ENCODE data around the gene IL17RC.

DNA sequence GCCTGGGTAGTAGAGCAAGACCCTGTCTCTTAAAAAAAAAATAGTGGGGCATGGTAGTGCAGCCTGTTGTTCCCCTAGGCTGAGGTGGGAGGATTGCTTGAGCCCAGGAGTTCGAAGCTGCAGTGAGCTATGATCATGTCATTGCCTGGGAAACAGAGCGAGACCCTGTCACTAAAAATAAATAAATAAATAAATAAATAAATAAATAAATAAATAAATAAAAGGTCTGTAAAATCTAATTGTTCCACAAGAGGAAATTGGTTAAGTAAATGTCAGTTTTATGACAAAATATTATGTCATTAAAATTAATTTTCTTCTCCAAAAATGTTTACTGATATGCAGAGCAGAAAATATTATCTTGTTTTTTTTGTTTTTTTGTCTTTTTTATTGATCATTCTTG lies 22.1 kb downstream of the IL17RC start:
- TF ChIP-seq, protein P1, sequence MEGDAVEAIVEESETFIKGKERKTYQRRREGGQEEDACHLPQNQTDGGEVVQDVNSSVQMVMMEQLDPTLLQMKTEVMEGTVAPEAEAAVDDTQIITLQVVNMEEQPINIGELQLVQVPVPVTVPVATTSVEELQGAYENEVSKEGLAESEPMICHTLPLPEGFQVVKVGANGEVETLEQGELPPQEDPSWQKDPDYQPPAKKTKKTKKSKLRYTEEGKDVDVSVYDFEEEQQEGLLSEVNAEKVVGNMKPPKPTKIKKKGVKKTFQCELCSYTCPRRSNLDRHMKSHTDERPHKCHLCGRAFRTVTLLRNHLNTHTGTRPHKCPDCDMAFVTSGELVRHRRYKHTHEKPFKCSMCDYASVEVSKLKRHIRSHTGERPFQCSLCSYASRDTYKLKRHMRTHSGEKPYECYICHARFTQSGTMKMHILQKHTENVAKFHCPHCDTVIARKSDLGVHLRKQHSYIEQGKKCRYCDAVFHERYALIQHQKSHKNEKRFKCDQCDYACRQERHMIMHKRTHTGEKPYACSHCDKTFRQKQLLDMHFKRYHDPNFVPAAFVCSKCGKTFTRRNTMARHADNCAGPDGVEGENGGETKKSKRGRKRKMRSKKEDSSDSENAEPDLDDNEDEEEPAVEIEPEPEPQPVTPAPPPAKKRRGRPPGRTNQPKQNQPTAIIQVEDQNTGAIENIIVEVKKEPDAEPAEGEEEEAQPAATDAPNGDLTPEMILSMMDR (IDR thresholded peaks at IDR 0.05): no peak
- no peak for TF ChIP-seq POLR2A (IDR thresholded peaks at IDR 0.05)
